HEK293 (cell line): Measurements from ENCODE around the gene THBD.

Experiments
- CTCF ChIA-PET: fragments of 350-600 bp; formaldehyde crosslinking; extraction: SDS; loops from one replicate; lab custom pipeline; 2021; ENCODE audit warnings: antibody characterized with exemption; lab: Yijun Ruan, JAX
- POLR2A ChIA-PET: fragments of 300-600 bp; formaldehyde crosslinking; extraction: SDS; loops from one replicate; lab custom pipeline; 2020; ENCODE audit warnings: antibody characterized with exemption, inconsistent platforms; lab: Yijun Ruan, JAX
- H3K27ac ChIP-seq: fragments of 200-500 bp; sonication (Bioruptor generic); 2 replicates; pipeline ENCODE4 v1.5.1; 2014; ENCODE audit warnings: low read depth, low read length, control low read depth, inconsistent platforms; ENCODE audit errors: extremely low read depth
- H3K36me3 ChIP-seq, 2 experiments: fragments of 200-500 bp in 1 of 2; sonication (Bioruptor generic) in 1 of 2; 1 replicate in 1 of 2; 2 replicates in 1 of 2; pipeline ENCODE4 v1.5.1; 2014 to 2017; ENCODE audit warnings: inconsistent platforms in 2 of 2, low read length in 2 of 2; ENCODE audit not compliant: control insufficient read depth in 2 of 2, insufficient read depth in 1 of 2
- H3K4me1 ChIP-seq: fragments of 200-500 bp; sonication (Bioruptor generic); 2 replicates; pipeline ENCODE4 v1.5.1; 2014; ENCODE audit warnings: mild to moderate bottlenecking, low read length, inconsistent platforms; ENCODE audit not compliant: control insufficient read depth, insufficient read depth
- H3K4me3 ChIP-seq: 2 replicates; pipeline ENCODE4 v1.5.1; 2011; ENCODE audit warnings: low read depth, mild to moderate bottlenecking, control low read depth, low read length, moderate library complexity
- H3K9me3 ChIP-seq: fragments of 200-500 bp; sonication (Bioruptor generic); 2 replicates; pipeline ENCODE4 v1.5.1; 2014; ENCODE audit warnings: low read depth, low read length, inconsistent platforms; ENCODE audit not compliant: control insufficient read depth, insufficient read depth
- HIC1 ChIP-seq: fragments of 450-650 bp; formaldehyde crosslinking; IDR thresholded peaks from 2 replicates; pipeline ENCODE4 v1.5.1; 2016; ENCODE audit warnings: missing biosample characterization, missing genetic modification characterization
- KLF17 ChIP-seq: fragments of 450-650 bp; formaldehyde crosslinking; IDR thresholded peaks from 2 replicates; pipeline ENCODE4 v1.5.1; 2016; ENCODE audit warnings: missing biosample characterization, missing genetic modification characterization
- KLF8 ChIP-seq: fragments of 450-650 bp; formaldehyde crosslinking; IDR thresholded peaks from 2 replicates; pipeline ENCODE4 v1.5.1; 2016; ENCODE audit warnings: missing biosample characterization, missing genetic modification characterization
- PRDM4 ChIP-seq: fragments of 450-650 bp; formaldehyde crosslinking; IDR thresholded peaks from 2 replicates; pipeline ENCODE4 v1.5.1; 2017; ENCODE audit warnings: missing biosample characterization, missing genetic modification characterization
- SETDB1 ChIP-seq: IDR thresholded peaks from one replicate; pipeline ENCODE4 v1.6.1; 2017; ENCODE audit warnings: mild to moderate bottlenecking, low read length, moderate library complexity, mixed read lengths; ENCODE audit not compliant: insufficient read length
- ZBTB26 ChIP-seq: fragments of 450-650 bp; formaldehyde crosslinking; optimal IDR thresholded peaks from 2 replicates; pipeline ENCODE3; 2016; ENCODE audit warnings: missing biosample characterization, mild to moderate bottlenecking, missing genetic modification characterization
- ZNF169 ChIP-seq: fragments of 450-650 bp; formaldehyde crosslinking; IDR thresholded peaks from 2 replicates; pipeline ENCODE4 v1.5.1; 2016; ENCODE audit warnings: missing biosample characterization, missing genetic modification characterization
- ZNF211 ChIP-seq: fragments of 450-650 bp; formaldehyde crosslinking; IDR thresholded peaks from 2 replicates; pipeline ENCODE4 v1.5.1; 2016; ENCODE audit warnings: low read depth, missing biosample characterization, missing genetic modification characterization
- ZNF394 ChIP-seq: fragments of 450-650 bp; formaldehyde crosslinking; IDR thresholded peaks from 2 replicates; pipeline ENCODE4 v1.5.1; 2016; ENCODE audit warnings: missing biosample characterization, missing genetic modification characterization, mild to moderate bottlenecking, moderate library complexity, borderline replicate concordance
- ZNF404 ChIP-seq: fragments of 450-650 bp; formaldehyde crosslinking; IDR thresholded peaks from 2 replicates; pipeline ENCODE4 v1.5.1; 2017; ENCODE audit warnings: missing biosample characterization, missing genetic modification characterization
- ZNF560 ChIP-seq: fragments of 450-650 bp; formaldehyde crosslinking; IDR thresholded peaks from 2 replicates; pipeline ENCODE4 v1.5.1; 2017; ENCODE audit warnings: missing biosample characterization, missing genetic modification characterization, borderline replicate concordance
- ZNF660 ChIP-seq: fragments of 450-650 bp; IDR thresholded peaks from 2 replicates; pipeline ENCODE4 v1.5.1; 2018; ENCODE audit warnings: missing biosample characterization, mild to moderate bottlenecking, missing genetic modification characterization
- ZNF777 ChIP-seq: fragments of 450-650 bp; formaldehyde crosslinking; IDR thresholded peaks from 2 replicates; pipeline ENCODE4 v1.5.1; 2017; ENCODE audit warnings: missing biosample characterization, missing genetic modification characterization, borderline replicate concordance
- ZNF837 ChIP-seq: fragments of 450-650 bp; formaldehyde crosslinking; IDR thresholded peaks from 2 replicates; pipeline ENCODE4 v1.5.1; 2016; ENCODE audit warnings: missing biosample characterization, missing genetic modification characterization
- ZSCAN30 ChIP-seq: fragments of 450-650 bp; IDR thresholded peaks from 2 replicates; pipeline ENCODE4 v1.5.1; 2018; ENCODE audit warnings: missing biosample characterization, mild to moderate bottlenecking, missing genetic modification characterization, moderate library complexity
- TF ChIP-seq, protein P1 (sequence below): fragments of 450-650 bp; formaldehyde crosslinking; conservative IDR thresholded peaks from 2 replicates; pipeline ENCODE4 v1.5.1; 2016; ENCODE audit warnings: low read depth, missing biosample characterization, missing genetic modification characterization
- TF ChIP-seq, protein P2 (sequence below): fragments of 450-650 bp; formaldehyde crosslinking; conservative IDR thresholded peaks from 2 replicates; pipeline ENCODE4 v1.5.1; 2016; ENCODE audit warnings: low read depth, missing biosample characterization, missing genetic modification characterization
- TF ChIP-seq, protein P3 (sequence below): fragments of 450-650 bp; formaldehyde crosslinking; IDR thresholded peaks from 2 replicates; pipeline ENCODE4 v1.5.1; 2017; ENCODE audit warnings: missing biosample characterization, mild to moderate bottlenecking, missing genetic modification characterization, moderate library complexity

THBD gene

DNA sequence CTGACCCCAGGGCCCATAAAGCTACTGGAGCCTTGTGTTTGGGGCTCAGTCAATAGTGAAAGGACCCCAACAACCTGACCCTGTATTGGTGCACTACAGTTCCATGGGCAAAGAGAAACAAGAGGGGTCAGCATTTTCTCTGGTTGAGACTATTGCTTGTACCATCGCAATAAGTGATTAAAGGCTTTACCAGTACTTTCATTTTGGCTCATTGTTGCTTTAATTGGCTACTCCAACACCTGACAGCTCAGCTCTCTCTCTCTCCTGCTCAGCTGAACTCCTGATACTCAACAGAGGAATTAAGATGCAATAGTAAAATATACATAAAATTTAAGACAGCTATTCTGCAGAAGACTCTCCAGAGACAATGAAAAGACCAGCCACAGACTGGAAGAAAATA, 18.8 kb upstream of the THBD start:
- no peaks in the 10 kb centered on the region for H3K9me3 ChIP-seq
- POLR2A ChIA-PET, result no interaction called here
- TF ChIP-seq ZNF777 (tag by site-specific recombination), result no peak
- no peak for TF ChIP-seq KLF17 (tag by site-specific recombination)
- no peak for TF ChIP-seq ZBTB26 (tag by site-specific recombination)
- TF ChIP-seq ZNF560 (tag by site-specific recombination), result no peak
- TF ChIP-seq, protein P1, sequence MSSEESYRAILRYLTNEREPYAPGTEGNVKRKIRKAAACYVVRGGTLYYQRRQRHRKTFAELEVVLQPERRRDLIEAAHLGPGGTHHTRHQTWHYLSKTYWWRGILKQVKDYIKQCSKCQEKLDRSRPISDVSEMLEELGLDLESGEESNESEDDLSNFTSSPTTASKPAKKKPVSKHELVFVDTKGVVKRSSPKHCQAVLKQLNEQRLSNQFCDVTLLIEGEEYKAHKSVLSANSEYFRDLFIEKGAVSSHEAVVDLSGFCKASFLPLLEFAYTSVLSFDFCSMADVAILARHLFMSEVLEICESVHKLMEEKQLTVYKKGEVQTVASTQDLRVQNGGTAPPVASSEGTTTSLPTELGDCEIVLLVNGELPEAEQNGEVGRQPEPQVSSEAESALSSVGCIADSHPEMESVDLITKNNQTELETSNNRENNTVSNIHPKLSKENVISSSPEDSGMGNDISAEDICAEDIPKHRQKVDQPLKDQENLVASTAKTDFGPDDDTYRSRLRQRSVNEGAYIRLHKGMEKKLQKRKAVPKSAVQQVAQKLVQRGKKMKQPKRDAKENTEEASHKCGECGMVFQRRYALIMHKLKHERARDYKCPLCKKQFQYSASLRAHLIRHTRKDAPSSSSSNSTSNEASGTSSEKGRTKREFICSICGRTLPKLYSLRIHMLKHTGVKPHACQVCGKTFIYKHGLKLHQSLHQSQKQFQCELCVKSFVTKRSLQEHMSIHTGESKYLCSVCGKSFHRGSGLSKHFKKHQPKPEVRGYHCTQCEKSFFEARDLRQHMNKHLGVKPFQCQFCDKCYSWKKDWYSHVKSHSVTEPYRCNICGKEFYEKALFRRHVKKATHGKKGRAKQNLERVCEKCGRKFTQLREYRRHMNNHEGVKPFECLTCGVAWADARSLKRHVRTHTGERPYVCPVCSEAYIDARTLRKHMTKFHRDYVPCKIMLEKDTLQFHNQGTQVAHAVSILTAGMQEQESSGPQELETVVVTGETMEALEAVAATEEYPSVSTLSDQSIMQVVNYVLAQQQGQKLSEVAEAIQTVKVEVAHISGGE (tag by site-specific recombination), result no peak
- no peak for TF ChIP-seq ZNF404 (tag by site-specific recombination)
- no peak for TF ChIP-seq KLF8 (tag by site-specific recombination)
- no peak for TF ChIP-seq ZNF169 (tag by site-specific recombination)
- TF ChIP-seq, protein P2, sequence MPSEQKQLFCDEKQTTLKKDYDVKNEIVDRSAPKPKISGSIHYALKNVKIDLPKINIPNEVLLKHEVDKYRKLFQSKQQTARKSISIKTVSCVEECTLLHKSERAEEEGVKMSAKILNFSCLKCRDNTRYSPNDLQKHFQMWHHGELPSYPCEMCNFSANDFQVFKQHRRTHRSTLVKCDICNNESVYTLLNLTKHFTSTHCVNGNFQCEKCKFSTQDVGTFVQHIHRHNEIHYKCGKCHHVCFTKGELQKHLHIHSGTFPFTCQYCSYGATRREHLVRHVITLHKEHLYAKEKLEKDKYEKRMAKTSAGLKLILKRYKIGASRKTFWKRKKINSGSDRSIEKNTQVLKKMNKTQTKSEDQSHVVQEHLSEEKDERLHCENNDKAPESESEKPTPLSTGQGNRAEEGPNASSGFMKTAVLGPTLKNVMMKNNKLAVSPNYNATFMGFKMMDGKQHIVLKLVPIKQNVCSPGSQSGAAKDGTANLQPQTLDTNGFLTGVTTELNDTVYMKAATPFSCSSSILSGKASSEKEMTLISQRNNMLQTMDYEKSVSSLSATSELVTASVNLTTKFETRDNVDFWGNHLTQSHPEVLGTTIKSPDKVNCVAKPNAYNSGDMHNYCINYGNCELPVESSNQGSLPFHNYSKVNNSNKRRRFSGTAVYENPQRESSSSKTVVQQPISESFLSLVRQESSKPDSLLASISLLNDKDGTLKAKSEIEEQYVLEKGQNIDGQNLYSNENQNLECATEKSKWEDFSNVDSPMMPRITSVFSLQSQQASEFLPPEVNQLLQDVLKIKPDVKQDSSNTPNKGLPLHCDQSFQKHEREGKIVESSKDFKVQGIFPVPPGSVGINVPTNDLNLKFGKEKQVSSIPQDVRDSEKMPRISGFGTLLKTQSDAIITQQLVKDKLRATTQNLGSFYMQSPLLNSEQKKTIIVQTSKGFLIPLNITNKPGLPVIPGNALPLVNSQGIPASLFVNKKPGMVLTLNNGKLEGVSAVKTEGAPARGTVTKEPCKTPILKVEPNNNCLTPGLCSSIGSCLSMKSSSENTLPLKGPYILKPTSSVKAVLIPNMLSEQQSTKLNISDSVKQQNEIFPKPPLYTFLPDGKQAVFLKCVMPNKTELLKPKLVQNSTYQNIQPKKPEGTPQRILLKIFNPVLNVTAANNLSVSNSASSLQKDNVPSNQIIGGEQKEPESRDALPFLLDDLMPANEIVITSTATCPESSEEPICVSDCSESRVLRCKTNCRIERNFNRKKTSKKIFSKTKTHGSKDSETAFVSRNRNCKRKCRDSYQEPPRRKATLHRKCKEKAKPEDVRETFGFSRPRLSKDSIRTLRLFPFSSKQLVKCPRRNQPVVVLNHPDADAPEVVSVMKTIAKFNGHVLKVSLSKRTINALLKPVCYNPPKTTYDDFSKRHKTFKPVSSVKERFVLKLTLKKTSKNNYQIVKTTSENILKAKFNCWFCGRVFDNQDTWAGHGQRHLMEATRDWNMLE (tag by site-specific recombination), result no peak
- TF ChIP-seq ZNF660, result no peak
- TF ChIP-seq HIC1, result no peak
- TF ChIP-seq ZNF837 (tag by site-specific recombination), result no peak
- no peak for TF ChIP-seq ZNF211 (tag by site-specific recombination)
- no peak for TF ChIP-seq PRDM4 (tag by site-specific recombination)
- TF ChIP-seq, protein P3, sequence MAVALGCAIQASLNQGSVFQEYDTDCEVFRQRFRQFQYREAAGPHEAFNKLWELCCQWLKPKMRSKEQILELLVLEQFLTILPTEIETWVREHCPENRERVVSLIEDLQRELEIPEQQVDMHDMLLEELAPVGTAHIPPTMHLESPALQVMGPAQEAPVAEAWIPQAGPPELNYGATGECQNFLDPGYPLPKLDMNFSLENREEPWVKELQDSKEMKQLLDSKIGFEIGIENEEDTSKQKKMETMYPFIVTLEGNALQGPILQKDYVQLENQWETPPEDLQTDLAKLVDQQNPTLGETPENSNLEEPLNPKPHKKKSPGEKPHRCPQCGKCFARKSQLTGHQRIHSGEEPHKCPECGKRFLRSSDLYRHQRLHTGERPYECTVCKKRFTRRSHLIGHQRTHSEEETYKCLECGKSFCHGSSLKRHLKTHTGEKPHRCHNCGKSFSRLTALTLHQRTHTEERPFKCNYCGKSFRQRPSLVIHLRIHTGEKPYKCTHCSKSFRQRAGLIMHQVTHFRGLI (tag by site-specific recombination), result no peak
- no peak for TF ChIP-seq ZNF394
- TF ChIP-seq ZSCAN30 (tag by site-specific recombination), result no peak
- TF ChIP-seq SETDB1, result no peak
- TF ChIP-seq, all 188 proteins: peak for 0
- H3K4me3 ChIP-seq, result no peak overlapping the region
- 0 out of 2 replicates have a peak, but pooled peaks cover 2% of the 10 kb centered on the region for H3K4me1 ChIP-seq
- H3K27ac ChIP-seq, result no peak overlapping the region
- CTCF ChIA-PET, result interaction anchor here (1.1 to 1.7 kb wide), 2 partner anchors 17 to 344 kb away, joined by 3 to 6 read pairs; no protein-coding TSS in a partner anchor
- no peaks in the 10 kb centered on the region for H3K36me3 ChIP-seq
